Middle frontal gyrus (tissue), 1 donor: Measurements from ENCODE around the gene ATF3.
"Not testable (repeated sequence)": the region's sequence is repeated elsewhere in the genome, so short reads cannot be mapped to it uniquely, and the experiment has no call there.

Source experiments
- DNase-seq: peaks from one replicate; pipeline ENCODE4 v3.0.0-alpha.2; 2015; ENCODE audit warnings: low spot score; ENCODE audit errors: extremely low spot score

ATF3 gene

DNA sequence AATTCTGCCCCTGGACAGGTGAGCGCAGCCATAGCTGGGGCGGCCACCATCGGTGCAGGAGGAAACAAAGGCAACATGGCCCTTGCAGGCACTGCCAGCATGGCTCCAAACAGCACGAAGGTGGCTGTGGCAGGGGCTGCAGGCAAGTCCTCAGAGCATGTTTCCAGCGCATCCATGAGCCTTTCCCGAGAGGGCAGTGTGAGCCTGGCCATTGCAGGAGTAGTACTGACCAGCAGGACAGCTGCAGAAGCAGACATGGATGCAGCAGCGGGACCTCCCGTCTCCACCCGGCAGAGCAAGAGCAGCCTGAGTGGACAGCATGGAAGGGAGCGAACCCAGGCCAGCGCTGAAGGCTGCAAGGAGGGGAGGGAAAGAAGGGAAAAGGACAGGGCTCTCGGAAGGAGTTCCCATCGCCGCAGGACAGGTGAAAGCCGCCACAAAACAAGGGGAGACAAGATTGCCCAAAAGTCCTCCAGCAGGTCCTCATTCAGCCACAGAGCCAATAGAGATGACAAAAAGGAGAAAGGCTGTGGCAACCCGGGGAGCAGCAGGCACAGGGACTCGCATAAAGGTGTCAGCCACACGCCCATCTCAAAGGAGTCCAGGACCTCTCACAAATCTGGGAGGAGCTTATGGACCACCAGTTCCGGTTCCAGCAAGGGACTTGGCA is 17.4 kb downstream of the ATF3 start:
- DNase-seq, result no peak

DNA sequence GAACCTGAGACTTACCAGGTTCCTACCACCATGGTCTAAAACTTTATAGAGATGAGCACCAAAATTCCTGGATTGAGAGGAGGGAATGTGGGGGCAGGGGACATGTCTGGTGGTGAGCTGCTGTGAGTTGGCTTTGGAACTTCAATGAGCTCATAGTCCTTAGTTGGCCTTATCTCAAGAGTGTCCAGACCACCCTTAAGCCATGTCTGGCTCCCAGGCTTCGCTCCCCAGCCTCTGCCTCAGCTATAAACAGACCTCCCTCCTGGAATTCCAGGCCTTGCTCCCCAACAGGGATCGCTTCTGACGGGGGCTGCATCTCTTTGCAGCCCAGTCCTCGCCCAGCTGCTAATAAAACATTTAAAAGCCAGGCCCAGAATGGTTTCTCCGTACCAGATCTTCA is 19.5 kb downstream of the ATF3 start:
- no peak for DNase-seq

DNA sequence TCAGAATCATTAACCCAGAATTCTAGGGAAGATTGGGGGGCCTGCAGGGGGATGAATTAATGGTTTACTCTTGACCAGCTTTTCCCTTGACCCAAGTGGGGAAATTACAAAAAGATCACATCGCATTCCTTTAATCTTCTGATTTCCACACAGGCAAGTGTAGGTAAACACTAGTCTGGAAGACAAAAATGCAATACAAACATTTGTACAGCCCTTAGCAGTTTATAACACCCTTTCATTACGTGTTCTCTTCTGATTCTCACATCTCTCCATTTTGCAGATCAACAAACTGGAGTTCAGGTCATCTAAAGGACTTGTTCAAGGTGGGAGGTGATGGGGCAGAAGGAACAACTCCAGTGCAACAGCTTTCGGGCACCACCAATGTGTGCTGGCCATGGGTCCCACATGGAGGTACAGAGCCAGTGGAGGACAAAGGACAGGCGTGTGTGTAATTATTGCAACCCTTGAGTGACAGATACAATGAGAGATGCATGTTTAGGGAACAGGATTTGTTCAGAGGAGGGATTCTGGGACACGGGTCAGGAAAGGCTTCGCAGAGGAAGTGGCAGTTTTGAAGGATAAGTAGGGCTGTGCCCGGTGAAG is 20.4 kb downstream of the ATF3 start:
- DNase-seq, result no peak

DNA sequence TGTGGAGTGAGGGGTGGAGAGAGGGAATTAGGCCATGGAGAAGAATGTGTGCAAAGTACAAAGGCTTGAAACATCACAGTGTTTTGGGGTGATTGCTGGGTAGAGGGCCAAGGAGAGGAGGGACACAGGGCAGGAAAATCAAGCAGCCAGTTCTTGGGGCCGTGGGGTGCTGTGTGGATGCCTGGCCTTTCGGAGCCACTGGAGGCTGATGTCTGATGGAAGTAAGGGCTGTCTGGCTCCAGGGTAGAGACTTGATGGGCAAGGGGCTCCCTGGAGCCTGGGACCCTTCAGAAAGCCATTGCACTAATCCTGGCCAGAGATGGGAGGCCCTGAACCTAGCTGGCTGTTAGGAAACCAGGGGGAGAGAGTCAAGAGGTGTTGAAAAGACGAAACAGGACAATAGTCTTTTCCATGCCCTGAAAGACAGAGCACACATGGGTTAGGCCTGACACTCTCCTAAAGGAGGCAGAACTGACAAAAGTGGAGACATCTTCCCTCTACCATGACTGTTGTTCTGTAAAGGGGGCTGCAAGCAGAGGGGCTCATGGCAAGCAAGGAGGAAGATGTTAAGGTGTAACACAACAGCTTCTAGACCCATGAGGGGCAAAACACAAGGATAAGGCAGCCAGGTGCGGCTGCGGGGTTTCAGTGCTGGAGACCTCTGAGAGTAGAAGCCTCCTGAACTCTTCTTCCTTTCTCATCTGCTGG is 21.0 kb downstream of the ATF3 start:
- DNase-seq, result no peak

DNA sequence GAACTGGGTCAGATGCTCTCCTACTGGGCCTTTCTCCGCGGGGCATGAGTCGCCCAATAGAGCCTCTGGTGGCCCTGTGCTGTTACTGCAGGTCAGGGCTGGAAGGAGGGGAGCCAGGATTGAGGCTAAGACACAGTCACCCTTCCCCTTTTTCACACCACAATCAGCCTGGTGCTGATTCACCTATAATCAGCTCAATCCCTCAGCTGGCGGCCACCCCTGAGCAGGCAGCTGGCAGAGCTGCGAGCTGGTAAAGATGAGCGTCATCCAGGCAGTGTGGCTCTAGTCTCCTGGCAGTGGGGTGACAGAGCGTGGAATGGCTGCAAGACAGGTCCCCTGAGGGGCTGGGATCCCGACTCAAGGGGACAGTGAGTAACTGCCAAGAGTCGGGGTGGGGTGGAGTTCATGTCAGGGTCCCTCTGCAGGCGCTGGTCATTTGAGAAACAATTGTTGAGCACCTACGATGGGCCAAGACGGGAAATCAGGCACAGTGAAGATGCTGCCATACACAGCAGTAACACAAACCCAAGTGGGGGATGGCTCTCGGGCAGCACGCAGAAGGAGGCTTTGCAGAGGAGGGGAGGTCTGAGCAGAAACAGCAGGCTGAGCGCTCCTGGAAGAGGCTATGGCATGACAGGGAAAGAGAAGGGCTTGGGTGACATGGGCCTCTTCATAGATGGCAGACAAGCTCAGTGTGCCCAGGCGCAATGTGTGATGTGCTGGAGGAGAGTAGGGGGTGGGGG is 21.8 kb downstream of the ATF3 start:
- DNase-seq, result no peak

DNA sequence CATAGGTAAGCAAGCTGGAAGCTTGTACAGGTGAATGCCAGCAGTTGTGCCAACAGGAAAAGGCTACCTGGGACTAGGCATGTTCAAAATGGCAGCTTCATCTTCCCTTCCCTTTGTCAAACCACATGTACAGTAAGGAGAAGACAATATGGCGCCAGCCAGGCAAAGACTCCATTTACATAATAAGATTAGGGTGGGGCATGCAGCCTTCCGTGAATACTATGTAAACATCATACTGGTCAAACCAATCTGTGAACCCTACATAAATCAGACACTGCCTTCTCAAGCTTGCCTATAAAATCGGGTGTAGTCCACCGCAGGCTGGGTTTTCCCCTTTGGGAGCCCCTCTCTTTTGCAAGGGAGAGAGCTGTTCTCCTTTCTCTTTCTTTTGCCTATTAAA is 24.6 kb downstream of the ATF3 start:
- no peak for DNase-seq

DNA sequence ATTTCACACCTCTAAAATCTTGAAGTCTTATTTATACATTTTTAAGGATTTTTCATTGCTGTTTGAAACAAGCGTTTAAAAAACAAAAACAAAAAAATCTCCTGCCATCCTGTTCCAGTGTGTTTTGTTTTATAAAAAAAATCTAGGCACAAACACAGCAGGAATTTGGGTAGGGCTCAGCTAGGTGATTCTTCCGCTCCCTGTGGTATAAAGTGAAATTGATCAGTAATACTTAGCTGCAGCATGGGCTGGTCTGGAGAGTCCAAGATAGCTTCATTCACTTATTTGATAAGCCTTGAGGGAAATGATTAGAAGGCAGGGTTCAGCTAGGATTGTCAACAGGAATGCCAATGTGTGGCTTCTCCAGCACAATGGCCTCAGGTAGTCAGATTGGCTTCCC is 25.7 kb downstream of the ATF3 start:
- DNase-seq, result no peak

DNA sequence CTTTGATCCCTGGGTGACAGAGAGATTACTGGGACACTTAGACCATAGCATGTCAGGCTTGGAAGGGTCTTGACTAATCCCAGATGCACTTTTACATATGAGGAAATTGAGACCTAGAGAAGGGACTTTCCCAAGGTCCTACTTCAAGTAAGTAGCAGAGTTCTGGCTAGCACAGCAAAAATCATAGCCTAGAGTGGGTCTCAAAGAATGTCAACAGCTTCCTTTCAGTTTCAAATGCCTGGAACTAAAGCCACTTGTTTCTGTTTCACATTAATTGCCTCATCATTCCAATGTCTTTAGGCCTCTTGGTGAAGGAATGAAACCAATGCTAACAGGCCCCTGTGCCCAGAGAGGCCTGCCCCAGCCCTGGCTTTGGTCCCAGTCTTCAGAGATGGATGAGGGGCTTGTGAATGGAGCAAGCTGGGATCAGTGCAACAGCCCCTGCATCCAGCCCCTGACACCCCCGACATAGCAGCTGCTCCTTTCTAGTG is 26.6 kb downstream of the ATF3 start:
- no peak for DNase-seq

DNA sequence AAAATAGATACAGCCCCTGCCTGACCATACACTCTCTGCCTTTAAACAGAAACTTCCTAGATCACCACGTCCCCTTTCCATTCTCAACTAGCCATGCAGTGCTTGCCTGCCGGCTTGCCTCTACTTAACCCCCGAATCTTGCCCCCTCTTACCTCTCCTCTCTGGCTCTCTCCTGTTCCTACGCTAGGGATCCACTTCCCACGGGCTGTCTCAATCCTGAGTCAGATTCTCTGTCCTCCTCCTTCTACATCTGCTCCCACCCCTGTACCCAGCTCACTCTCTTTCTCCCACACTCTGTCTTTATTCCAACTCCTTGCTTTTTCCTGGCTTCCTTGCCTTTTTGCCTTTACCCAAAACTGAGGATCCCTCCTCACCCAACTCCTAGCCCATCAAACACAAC is 29.3 kb downstream of the ATF3 start:
- DNase-seq, result no peak

DNA sequence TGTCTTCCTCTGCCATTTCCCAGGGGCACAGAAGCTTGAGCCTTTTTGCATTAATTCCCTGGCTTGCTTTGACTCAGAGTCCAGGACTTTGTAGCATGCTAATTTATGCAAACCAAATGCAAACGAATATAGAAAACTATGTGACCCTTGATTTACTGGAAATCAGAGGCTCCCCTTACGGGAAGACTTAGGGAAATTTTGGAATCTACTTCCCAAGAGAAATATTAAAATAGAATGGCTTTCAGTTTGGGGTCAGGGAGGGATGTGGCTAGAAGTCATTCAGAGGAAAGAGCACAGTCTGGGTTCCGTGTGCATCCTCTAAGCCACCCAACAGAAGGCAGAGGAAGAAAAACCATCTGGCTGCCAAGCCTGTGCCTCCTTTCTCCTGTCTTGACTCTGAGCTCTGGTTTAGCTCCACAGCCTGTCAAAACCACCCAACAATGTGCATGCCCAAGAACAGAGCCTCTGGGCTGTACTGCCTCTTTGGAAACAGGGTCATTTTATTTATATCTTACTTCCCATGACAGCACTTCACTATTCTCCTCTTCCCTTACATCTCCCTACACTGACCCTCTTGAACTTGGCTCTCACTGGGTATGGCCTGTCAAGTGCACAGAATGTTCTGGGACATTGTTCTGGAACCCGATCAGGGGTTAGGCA is 30.1 kb downstream of the ATF3 start:
- no peak for DNase-seq

DNA sequence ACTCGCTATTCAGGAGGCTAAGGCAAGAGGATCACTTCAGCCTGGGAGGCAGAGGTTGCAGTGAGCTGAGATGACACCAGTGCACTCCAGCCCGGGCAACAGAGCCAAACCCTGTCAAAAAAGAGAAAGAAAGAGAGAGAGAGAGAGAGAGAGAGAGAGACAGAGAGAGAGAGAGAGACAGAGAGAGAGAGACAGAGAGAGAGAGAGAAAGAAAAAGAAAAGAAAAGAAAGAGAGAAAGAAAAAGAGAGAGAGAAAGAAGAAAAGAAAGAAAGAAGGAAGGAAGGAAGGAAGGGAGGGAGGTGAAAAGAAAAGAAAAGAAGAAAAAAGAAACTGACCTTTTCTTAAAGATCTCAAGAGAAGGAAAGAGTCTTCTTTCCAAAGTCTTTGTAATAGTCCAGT is 31.0 kb downstream of the ATF3 start:
- not testable (repeated sequence) for DNase-seq

DNA sequence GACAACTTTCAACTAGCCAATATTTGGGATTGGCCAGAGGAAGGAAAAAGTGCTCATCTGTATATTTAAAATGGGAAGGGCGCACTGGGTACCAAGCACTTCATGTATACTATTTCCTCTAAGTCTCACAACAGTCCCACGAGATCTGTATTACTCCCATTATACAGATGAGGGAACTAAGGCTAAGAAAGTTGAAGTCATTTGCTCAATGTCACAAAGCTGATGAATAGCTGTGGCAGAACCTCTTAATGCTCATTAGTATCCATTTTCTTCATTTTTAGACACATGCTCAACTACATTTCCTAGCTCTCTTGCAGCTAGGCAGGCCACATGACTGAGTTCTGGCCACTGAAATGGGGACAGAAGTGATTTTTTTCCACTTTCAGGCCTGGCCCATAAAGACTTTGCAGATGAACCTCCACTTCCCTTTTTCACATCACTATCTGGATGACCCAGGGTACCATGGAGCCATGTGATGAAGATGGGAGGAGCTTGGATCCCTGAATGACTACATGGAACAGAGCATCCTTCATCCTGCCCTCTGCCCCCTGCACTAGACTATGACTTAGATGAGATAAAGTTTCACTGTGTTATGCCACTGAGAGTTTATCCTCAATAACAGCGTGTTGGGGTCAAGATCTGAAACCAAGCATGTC is 31.8 kb downstream of the ATF3 start:
- no peak for DNase-seq

DNA sequence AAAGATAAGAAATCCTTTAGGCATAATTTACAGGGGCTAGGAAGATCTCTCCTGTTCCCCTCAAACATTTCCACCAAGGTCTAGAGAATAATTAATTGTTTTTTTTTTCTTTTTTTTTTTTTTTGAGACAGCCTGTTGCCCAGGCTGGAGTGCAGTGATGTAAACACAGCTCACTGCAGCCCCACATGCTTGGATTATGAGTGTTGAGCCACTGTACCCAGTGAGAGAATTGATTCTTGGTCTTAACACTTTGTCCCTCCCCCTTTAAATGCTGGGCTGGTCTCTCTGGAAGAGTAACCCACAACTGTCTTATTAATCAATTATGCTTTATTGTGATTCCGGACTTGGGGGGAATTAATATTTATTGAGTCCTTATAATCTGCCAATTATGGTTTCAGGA is 33.4 kb downstream of the ATF3 start:
- DNase-seq, result no peak

DNA sequence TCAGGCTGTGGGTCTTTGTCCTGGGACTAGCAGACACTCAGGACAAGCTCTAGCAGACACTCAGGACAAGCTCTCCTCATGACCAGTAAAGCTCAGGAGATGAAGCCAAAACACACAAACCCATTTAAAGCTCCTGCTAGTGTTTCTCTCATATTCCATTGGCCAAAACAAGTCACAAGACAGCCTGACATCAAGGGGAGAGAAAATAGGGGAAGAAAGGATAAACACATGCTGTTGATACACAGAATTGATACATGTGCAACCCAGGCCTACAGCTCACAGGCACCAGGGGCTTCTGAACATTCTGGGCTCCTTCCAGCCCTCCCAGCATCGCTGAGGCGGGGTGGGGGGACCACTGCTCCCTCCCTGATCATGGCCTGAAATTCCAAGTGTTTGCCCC is 35.3 kb downstream of the ATF3 start:
- no peak for DNase-seq

DNA sequence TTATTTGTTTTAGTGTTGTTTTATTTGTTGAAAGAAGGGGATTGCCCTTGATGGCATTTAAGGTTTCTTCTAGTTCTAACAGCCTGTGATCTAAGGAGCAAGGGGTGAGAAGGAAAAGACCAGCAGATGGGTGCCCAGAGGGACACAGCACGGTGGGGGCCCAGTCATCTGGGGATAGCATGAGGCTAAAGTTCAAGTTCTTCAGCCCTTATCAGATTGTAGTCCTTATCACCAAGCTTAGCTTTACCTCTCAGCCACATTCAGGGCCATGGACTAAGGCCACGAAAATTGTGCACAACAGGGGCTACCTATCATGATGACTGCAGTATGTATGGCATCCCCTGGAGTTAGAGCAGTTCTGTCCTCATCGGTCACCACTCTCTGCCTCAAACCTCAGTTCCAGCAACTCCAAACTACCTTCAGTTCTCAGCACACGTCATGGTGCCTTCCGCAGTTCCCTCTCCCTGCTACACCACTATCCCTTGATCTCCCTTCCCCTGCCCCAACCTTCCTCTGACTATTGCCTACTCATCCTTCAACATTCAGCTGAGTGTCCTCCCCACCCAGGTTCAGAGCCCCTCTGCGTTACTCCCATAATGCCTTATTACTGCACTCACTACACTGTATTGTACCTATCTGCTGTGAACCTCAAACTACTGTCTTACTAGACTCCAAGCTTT is 36.4 kb downstream of the ATF3 start:
- no peak for DNase-seq

DNA sequence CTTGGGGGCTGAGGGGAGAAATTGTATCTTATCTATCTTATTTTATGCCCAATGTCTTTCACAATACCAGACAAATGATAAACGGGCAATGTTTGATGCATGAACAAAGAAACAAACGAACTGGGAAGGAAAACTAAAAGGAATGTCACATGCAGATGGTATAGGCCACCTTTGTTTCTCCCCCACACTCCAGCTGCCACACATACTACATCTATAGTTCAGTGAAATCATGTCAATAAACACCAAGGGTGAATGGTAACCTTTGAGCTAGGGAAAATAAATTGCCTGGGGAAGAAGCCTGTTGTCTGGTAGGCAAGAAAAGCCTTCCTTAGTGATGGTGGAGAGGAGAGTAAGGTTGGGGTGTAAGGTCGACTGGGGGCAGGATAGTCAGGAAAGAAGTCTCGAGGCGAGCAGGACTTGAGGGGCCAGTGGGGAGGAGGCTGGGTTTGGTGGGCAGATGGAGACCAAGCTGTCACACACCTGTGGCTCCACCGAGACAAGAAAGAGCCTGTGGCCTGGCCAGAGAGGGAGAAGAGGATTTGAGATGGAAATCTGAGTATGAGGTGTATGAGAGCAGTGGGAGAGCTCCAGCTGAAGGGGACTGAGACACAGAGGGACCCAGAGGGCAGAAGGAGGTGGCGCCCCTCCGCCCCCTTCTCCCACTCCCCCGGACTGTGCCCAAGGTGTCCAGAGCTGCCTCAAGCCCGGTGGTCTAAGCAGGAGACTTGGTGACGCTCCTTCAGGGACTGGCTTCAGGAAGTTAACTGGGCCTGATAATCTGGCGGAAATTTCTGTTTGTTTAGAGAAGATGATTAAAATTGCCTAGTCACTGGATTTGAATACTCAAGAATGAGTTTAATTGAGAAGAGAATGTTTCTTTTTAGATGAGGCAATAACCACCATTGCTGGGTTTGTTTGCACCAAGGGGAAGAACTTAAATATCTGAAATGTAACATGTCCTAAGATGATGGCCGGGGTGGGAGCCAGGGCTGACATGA is 37.3 kb downstream of the ATF3 start:
- no peak for DNase-seq

DNA sequence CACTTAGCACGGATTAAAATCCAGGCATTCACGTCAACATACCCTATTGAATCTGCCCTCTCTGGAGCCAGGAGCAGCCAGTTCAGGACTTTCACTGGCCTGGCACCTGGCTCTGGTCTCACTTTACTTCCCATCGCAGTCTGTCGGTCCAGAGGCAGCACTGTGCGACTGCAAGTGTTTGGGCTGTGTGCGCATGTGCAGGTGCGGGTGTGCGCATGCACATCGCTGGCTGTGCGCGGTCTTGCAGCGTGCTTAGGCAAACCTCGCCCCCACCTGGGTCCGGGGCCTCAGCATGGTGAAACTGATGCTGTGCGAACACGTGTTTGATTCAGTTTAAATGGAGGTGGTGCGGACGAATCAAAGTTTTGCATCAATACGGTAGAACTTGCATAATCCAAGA is 38.0 kb downstream of the ATF3 start:
- DNase-seq, result no peak

DNA sequence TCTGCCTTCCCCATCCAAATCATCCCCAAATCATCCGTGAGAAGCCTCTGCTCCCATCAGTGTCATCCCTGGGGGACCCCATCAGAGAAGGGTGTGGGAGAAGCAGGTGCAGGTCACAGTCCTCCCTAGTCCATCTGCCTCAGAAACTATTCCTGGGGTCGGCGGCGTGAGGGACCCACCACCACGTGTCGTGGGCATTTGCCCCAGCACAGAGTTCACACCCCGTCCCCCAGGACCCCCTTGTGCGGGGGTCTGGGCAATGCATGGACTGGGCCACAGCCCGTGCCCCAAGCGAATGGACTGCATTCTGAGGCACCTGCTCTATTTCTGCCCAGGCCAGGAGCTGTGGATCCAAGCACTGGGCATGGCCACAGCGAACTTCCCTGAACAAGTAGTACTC is 38.4 kb downstream of the ATF3 start:
- no peak for DNase-seq

DNA sequence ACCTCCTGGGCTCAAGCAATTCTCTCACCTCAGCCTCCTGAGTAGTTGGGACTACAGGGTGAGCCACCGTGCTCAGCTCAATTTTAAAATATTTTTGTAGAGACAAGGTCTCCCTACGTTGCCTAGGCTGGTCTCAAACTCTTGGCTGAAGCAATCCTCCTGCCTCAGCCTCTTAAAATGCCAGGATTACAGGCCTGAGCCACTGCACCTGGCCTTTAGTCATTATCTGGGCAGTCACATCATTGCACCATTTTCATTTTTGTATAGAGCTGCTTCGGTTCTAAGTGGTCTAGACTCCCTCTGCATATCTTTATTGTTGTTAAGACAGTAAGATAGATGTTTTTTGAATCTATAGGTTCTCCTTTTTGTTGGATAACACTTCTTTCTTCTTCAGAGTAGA is 39.9 kb downstream of the ATF3 start:
- DNase-seq, result no peak
